Osteocyte (in vitro differentiated cells): ENCODE data around the gene TMEM92. TPM values are rescaled to one million over a fixed set of nuclear protein-coding genes. Genes with fewer than 3 reads are reported as not detected.

Experiments
- DNase-seq: peaks from one replicate; pipeline ENCODE4 v3.0.0; 2021; ENCODE audit warnings: mixed read lengths; ENCODE audit not compliant: unreplicated experiment; ENCODE audit errors: extremely low spot score
- H3K27ac Mint-ChIP-seq: one replicate; pipeline ENCODE4 v1.8.0; 2021; ENCODE audit warnings: mild to moderate bottlenecking, mixed read lengths; ENCODE audit not compliant: unreplicated experiment
- H3K27me3 Mint-ChIP-seq: one replicate; pipeline ENCODE4 v1.8.0; 2021; ENCODE audit warnings: mixed read lengths; ENCODE audit not compliant: unreplicated experiment
- H3K36me3 Mint-ChIP-seq: one replicate; pipeline ENCODE4 v1.8.0; 2021; ENCODE audit warnings: mixed read lengths; ENCODE audit not compliant: unreplicated experiment
- H3K4me1 Mint-ChIP-seq: one replicate; pipeline ENCODE4 v1.8.0; 2021; ENCODE audit warnings: mixed read lengths; ENCODE audit not compliant: unreplicated experiment
- H3K4me3 Mint-ChIP-seq: one replicate; pipeline ENCODE4 v1.8.0; 2021; ENCODE audit warnings: mild to moderate bottlenecking, moderate library complexity, mixed read lengths; ENCODE audit not compliant: unreplicated experiment
- H3K9me3 Mint-ChIP-seq: one replicate; pipeline ENCODE4 v1.8.0; 2021; ENCODE audit warnings: mixed read lengths; ENCODE audit not compliant: unreplicated experiment
- total RNA-seq: library from RNA; stranded (reverse); gene quantifications from 2 replicates; pipeline ENCODE4 v1.2.1, GENCODE V29; 2021
- TF ChIP-seq, protein P1 (sequence below): fragments of 200-600 bp; sonication (generic); IDR thresholded peaks from 2 replicates; pipeline ENCODE4 v1.5.0; 2021; ENCODE audit warnings: antibody characterized with exemption, mild to moderate bottlenecking, moderate library complexity

The TMEM92 gene
- total RNA-seq, 1 donor from 2014 or later = 4.3 TPM

GRCh38 chr17:50301891-50302584 lies 27.8 kb downstream of the TMEM92 start:
- Mint-ChIP-seq H3K9me3 (no peaks in the 10 kb centered on the region), H3K27ac (no peak overlapping the region), H3K27me3 (no peaks in the 10 kb centered on the region), H3K36me3 (no peaks in the 10 kb centered on the region), H3K4me3 (no peak overlapping the region), H3K4me1 (peaks cover 19% of the 10 kb centered on the region)
- DNase-seq = no peak
- TF ChIP-seq, protein P1, sequence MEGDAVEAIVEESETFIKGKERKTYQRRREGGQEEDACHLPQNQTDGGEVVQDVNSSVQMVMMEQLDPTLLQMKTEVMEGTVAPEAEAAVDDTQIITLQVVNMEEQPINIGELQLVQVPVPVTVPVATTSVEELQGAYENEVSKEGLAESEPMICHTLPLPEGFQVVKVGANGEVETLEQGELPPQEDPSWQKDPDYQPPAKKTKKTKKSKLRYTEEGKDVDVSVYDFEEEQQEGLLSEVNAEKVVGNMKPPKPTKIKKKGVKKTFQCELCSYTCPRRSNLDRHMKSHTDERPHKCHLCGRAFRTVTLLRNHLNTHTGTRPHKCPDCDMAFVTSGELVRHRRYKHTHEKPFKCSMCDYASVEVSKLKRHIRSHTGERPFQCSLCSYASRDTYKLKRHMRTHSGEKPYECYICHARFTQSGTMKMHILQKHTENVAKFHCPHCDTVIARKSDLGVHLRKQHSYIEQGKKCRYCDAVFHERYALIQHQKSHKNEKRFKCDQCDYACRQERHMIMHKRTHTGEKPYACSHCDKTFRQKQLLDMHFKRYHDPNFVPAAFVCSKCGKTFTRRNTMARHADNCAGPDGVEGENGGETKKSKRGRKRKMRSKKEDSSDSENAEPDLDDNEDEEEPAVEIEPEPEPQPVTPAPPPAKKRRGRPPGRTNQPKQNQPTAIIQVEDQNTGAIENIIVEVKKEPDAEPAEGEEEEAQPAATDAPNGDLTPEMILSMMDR = no peak

DNA sequence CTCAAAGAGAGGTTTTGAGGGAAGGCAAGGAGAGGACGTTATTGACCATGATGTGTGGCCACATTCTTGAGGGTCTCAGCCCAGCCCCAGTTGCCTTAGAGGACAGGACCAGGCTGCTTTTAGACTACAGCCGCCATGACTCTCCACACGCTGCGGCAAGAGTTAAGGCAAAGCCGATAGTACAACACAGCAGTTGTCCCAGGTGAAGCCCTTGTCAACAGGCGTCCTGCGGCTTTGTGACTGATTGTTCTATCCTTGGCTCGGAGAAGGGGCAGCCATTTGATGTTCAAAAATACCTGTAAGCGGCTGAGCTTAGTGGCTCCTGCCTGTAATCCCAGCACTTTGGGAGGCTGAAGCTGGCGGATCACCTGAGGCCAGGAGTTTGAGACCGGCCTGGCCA lies 28.8 kb downstream of the TMEM92 start:
- Mint-ChIP-seq H3K9me3 (no peaks in the 10 kb centered on the region), H3K27ac (no peak overlapping the region), H3K36me3 (no peaks in the 10 kb centered on the region), H3K4me1 (peaks cover 14% of the 10 kb centered on the region), H3K4me3 (no peak overlapping the region), H3K27me3 (no peaks in the 10 kb centered on the region)
- TF ChIP-seq, protein P1 = no peak
- DNase-seq = no peak

GRCh38 chr17:50303596-50303995 lies 29.3 kb downstream of the TMEM92 start:
- Mint-ChIP-seq H3K36me3 (no peaks in the 10 kb centered on the region), H3K27me3 (no peaks in the 10 kb centered on the region), H3K4me3 (no peak overlapping the region), H3K4me1 (peaks cover 14% of the 10 kb centered on the region), H3K9me3 (no peaks in the 10 kb centered on the region), H3K27ac (no peak overlapping the region)
- no peak for DNase-seq
- TF ChIP-seq, protein P1 = no peak

GRCh38 chr17:50304781-50305404 lies 30.6 kb downstream of the TMEM92 start:
- TF ChIP-seq, protein P1 = no peak

GRCh38 chr17:50307654-50308053 lies 33.4 kb downstream of the TMEM92 start:
- H3K4me1 Mint-ChIP-seq = peaks cover 14% of the 10 kb centered on the region
- no peaks in the 10 kb centered on the region for H3K36me3 Mint-ChIP-seq
- H3K9me3 Mint-ChIP-seq = no peaks in the 10 kb centered on the region
- DNase-seq = no peak
- peaks cover 12% of the 10 kb centered on the region for H3K27me3 Mint-ChIP-seq
- TF ChIP-seq, protein P1 = no peak
- no peak overlapping the region for H3K27ac Mint-ChIP-seq
- H3K4me3 Mint-ChIP-seq = no peak overlapping the region

More at GRCh38 chr17:50304781-50305404, 30.6 kb downstream of the TMEM92 start:
- H3K27ac Mint-ChIP-seq = peak overlapping the region; percentile 40
- H3K27me3 Mint-ChIP-seq = no peaks in the 10 kb centered on the region
- no peaks in the 10 kb centered on the region for H3K36me3 Mint-ChIP-seq
- H3K9me3 Mint-ChIP-seq = no peaks in the 10 kb centered on the region
- H3K4me1 Mint-ChIP-seq = peaks cover 13% of the 10 kb centered on the region
- DNase-seq = no peak
- no peak overlapping the region for H3K4me3 Mint-ChIP-seq
